Erythroblast (primary cell): Measurements from ENCODE around the gene MCM6.
A peak's percentile ranks its signal among the peaks of the same experiment; 100 is the strongest.
"Not testable (repeated sequence)": the region's sequence is repeated elsewhere in the genome, so short reads cannot be mapped to it uniquely, and the experiment has no call there.

Source experiments
- DNase-seq, 2 experiments: peaks; one replicate each; lab custom pipeline; 2025; lab: John Stamatoyannopoulos, UW
- GATA1 ChIP-seq: IDR thresholded peaks from 2 replicates; pipeline ENCODE4 v1.6.1; 2011; ENCODE audit warnings: low read depth, mild to moderate bottlenecking, control low read depth, low read length, moderate library complexity
- POLR2A ChIP-seq: IDR thresholded peaks from 2 replicates; pipeline ENCODE4 v1.6.1; 2011; ENCODE audit warnings: mild to moderate bottlenecking, low read length

The MCM6 gene

DNA sequence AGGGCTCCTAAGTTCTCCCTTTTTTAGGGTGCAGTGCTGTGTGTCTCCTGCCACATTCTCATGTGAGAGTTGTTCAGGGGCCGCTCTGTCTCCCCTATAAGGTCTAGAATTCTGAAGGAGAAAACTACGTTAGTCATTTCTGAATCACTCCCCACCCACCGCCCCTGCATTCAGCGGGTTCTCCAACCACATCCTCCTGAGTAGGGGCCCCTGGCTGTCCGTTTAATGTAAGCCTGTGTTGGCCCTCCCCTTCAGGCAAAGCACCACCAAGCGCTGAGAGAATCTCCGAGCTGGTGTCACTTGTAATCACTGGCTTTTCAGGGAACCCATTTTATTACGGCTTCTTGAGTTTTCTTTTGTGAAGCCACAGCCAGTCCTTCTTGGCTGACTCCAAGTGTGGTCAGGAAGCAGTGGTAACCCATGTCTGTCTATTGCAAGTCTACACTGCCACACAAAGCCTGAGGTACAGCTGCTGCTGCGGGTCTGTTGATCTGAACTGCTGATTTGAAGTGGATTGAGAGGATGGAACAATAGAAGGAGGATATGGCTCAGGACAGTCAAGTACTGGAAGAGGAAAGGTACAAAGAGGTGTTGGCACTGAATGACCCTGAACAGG, 56.1 kb downstream of the MCM6 start:
- TF ChIP-seq POLR2A, result no peak
- no peak for TF ChIP-seq GATA1
- DNase-seq, result no peak

DNA sequence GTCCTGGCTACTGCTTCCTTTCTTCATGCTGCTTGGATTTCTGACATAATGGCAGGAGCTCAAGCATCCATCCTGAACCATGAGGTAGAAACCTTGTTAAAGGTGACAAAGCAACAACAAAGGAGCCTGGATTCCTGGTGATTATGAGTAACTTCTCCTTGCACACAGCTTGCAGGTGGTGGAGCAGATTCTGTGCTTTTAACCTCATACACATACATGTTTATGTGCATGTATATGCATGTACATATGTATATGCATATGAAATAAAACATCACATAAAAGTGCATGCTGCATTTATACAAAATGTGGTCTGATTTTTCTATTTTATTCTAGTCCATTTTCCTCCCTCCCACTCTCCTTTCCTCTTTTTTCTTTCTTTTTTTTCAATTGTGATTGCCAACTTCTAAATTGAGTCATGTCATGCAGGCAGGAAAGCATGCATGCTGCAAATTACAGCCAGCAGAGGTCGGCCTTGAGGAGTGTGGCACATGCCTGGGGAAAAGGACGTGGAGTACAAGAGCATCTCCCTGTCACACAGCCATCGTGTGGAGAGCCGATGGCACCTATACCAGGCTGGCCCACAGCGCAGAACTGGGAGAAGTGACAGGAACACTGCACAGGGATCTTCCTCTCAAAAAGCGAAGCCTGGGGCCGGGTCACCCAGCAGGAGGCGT, 57.2 kb downstream of the MCM6 start:
- DNase-seq, result peak; percentile 7 to 10

DNA sequence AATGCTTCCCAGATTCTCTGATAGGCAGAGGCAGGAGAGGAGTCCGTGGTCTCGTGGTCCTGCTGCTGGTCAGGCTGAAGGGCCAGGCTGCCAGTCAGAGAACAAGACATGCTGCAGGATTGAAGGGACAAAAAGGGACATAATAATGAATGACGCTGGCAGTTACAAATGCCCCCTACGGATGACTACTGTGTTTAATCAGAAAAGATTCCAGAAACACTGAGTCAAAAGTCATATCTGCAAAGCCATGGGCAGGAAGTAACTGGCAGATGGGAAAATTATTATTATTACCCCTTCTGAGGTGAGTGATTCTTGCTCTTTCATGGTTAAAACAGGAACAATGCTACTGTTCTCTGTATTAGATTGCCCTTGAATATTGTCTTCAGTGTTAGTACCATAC, 58.3 kb downstream of the MCM6 start:
- TF ChIP-seq POLR2A (no peak), GATA1 (no peak)
- no peak for DNase-seq

More for the DNA sequence above, 57.2 kb downstream of the MCM6 start:
- TF ChIP-seq POLR2A (no peak), GATA1 (no peak)

DNA sequence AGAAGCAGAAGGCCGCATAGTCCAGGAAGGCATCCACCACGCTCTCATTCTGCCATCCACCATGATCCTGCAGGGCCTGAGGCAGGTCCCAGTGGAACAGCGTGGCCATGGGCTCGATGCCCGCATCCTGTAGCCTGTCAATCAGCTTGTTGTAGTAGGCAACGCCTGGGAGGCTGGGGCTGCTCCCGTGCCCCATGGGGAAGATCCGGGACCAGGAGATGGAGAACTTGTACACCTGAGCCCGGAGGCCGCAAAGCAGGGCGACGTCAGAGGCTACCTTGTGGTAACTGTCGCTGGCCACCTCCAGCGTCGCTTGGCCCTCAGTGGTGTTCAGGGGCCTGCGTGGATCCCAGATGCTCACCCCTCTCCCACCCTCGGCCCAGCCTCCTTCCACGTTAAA, 58.8 kb downstream of the MCM6 start:
- TF ChIP-seq POLR2A (no peak), GATA1 (no peak)
- DNase-seq, result no peak

DNA sequence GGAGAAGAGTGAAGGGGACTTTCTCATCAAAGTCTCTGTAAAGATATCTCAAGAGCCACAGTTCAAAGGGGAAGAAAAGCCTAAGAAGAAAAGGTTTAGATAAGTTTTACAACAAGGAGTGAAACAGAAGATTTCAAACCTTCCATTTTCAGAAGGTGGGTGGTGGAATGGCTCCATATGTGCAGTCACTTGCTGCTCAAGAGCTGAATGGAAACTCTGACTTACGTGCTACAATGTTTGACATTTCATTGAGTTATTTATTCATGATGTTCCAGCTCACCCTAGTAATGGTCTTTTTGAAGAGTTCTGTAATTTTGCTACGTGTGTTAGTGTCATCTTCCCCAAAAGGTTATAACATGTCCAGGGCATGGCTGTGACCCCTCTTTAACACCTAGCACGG, 61.0 kb downstream of the MCM6 start:
- no peak for TF ChIP-seq POLR2A
- TF ChIP-seq GATA1, result no peak
- DNase-seq, result no peak

DNA sequence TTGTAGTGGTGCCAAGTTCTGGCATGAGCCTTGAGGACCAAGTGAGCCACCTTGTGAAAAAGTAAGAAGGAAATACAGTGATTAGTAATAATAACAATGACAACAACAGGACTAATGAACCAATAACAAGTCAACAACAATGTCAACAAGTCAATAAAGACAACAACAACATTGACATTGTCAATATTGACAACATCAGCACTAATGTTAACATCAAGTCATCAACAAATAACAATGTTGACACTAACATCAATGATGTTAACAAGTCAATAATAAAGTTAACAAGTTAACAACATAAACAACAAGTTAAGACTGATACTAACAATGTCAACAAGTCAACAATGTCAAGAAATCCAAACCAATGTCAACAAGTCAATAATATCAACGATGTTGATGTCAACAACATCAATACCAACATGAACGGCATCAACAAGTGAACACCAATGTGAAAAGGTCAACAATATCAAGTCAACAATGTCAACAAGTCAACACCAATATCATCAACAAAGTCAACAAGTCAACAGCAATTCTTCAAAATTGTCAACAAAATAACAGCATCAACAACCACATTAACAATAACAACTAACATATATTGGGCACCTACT, 63.2 kb downstream of the MCM6 start:
- DNase-seq, result no peak
- no peak for TF ChIP-seq POLR2A
- TF ChIP-seq GATA1, result no peak

DNA sequence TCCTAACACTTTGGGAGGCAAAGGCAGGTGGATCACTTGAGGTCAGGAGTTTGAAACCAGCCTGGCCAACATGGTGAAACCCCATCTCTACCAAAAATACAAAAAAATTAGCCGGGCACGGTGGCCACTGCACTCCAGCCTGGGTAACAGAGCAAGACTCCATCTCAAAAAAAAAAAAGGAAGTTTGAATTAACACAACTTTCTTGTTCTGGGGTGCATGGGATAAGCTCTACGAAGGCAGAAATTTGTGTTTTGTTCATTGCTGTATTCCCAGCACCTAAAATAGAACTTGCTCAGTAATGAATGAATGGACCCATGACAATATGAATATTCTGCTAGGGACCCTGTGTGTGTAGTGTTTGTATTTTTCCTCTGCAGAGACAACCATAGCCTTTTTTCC, 68.4 kb downstream of the MCM6 start:
- not testable (repeated sequence) for DNase-seq

DNA sequence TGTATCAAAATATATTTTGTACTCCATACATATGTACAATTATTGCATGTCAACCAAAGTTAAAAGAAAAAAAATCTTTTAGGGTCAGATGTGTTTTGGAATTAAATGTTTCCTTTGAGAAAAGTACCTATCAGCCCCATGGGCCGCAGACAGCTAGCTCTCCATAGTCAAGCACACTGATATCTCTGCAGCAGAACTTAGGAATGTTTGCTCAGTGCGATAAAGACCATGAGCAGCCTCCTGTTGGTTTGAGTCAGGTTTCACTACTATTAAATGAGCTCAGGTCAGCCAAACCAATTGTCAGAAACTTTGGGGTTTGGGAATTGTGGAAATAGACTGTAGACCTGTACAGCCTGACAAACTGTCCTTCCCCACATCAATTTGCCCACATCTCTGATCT, 73.0 kb downstream of the MCM6 start:
- DNase-seq, result no peak
- TF ChIP-seq POLR2A (no peak), GATA1 (no peak)

DNA sequence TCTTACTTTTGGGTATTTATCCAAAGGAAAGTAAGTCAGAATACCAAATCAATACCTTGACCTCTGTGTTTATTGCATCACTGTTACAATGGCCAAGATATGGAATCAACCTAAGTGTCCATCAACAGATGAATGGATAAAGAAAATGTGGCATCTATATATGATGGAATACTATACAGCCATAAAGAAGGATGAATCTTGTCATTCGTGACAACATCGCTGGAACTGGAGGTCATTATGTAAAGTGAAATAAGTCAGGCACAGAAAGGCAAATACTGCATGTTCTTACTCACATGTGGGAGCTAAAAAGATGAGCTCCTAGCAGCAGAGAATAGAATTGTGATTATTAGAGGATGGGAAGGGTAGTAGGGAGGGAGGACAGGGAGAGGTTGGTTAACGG, 73.9 kb downstream of the MCM6 start:
- no peak for TF ChIP-seq GATA1
- no peak for TF ChIP-seq POLR2A
- DNase-seq, result no peak

DNA sequence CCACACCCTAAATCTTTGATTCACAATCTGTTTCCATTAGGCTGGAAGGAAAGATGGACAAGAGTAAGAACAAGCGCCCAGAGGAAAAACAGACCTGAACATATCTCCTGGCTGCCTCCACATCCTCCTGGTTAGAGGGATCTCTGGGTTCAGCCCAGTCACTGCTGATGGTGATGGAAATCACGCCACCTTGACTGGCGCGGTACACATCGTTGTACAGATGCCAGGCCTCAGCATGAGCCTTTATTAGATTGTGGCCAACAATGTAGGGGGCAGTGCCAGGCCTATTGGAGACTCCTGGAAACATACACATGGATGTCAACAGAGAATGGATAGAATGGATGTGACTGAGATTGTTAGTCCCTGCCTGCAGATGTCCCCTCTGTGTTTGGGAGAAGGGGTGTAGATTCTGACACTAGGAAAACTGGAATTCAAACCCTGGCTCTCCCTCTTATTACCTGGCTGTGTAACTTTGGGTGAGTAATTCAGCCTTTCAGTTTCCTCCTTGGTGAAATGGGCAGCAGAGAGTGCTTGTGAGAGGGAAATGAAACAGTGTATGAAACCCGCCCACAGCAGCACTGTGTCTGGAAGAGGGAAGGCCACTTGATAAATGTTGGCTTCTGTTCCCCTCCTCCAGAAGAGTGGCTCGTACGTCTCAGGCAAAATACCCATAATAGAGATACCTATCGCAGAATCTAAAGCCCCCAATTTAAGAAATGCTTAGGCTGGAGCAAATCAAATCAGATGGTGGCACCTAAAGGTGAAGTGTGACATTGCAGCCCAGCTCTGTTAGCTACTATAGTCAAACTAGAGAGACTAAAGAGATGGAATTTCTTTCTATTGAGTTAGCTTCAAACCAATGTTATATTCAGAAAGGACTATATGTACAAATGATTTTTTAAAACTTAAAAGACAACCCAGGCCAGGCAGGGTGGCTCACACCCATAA, 75.5 kb downstream of the MCM6 start:
- no peak for TF ChIP-seq POLR2A
- TF ChIP-seq GATA1, result no peak
- DNase-seq, result no peak

DNA sequence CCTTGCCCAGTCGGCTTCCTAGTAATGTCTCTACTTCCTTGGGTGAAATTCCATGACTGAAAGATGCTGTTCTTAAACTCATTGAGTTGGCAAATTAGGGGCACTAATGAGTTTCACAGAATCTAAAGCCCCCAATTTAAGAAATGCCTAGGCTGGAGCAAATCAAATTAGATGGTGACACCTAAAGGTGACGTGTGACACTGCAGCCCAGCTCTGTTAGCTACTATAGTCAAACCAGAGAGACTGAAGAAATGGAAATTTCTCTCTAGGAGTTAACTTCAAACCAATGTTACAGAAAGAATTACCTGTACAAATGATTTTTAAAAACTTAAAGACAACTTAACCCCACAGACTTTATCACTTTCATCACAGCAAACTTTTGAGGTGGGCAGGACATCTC, 76.5 kb downstream of the MCM6 start:
- TF ChIP-seq GATA1 (no peak), POLR2A (no peak)
- DNase-seq, result no peak

DNA sequence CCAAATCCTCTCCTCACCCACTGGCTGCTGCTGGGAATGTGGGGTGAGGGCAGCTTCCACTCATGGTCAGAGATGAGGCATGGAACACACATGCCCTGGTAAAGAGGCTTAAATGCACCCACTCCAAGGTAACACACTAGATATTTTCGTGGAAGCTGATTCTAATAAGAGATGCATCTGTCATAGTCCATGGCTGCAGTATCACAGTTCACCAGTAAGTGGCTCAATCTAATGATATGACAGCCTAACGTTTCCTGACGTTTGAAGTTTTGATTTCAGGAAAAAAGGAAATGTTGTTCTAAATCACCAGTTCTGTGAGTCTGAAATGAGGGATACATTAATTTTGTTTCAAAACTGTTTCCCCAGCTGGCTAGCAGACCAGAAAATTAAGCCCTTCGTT, 77.5 kb downstream of the MCM6 start:
- no peak for DNase-seq
- TF ChIP-seq GATA1, result no peak
- no peak for TF ChIP-seq POLR2A

DNA sequence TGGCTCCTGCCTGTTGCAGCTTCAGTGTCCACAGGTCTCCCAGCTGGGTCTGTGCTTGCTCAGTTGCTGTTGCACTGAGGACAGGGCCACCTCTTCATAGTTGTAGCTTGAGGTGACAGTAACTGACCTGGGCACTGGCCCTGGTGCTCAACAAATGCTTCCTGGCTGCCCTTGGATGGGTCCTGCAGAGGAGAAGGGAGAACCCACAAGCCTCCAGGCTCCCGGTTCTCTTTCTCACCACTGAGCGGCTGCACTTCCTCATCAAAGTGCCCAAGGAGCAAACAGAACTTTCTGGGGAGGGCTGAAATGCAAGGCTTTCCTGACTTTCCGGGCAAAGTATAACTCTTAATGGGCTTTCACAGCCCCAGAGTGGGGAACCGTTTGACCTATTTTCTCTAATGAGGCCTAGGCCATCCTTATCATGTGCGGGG, 78.0 kb downstream of the MCM6 start:
- TF ChIP-seq GATA1 (no peak), POLR2A (no peak)
- DNase-seq, result no peak

DNA sequence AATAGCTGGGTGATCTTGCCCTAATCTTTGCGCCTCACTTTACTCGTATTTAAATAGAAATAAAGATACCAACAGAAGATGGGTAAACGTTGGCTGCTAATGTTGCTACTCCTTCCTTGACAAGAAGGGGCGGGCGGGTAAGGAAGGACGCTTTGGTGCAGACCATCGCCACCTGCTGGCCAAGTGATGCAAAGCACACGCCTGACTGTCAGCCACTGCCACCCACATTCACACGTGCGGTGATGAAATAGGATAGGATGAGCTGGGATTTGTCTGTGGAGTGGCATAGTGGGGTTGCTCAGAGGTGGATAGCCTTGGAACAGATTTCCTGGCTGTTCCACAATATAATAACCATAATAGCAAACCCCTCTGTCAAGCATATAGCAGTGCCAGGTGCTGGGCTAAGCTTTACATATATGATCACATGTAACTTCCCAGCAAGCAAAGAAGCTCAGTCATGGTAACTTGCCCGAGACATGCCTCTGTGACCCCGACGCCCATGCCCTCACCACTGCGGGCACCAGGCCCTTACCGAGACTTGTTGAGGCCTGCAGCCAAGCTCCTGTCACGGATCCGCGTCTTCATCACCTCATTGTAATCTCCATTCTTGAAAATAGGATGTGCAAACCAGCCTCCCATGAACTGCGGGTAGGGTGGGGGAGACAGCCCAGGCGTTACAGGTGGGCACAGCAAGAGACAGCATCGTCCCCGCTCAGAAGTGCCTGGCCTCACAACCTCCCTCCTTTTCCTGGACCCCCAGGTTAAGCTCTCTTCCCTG, 78.6 kb downstream of the MCM6 start:
- peak; percentile 74 to 82 for DNase-seq
- no peak for TF ChIP-seq GATA1
- TF ChIP-seq POLR2A, result no peak

DNA sequence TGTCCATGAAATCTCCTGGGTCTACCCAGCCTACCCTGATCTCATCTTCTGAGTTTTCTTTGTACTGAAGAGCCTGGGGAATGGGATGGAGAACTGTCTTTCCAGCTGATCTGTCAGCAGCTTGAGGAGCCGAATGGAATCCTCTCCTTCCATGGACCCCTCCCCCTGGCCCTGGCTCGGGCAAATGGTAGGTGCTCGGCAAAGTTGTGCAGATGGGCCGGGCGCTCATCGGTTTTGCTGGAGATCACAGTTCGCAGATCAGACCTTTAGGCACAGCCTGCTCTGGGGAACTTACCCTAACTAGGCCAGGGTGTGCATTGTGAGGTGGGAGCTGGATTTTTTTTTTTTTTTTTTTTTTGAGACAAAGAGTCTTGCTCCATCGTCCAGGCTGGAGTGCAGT, 79.6 kb downstream of the MCM6 start:
- no peak for TF ChIP-seq POLR2A
- no peak for TF ChIP-seq GATA1
- DNase-seq, result no peak

DNA sequence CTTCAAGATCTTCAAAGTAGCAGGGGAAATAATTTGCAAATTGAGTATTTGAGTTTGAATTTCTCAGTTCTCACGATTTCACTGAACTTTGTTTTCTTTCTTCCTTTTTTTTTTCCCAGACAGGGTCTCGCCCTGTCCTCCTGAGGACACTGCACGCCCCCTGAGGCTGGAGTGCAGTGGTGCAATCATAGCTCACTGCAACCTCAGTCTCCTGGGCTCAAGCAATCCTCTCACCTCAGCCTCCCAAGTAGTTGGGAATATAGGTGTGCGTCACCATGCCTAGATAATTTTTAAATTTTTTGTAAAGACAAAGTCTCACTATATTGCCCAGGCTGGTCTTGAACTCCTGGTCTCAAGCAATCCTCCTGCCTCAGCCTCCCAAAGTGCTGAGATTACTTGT, 80.6 kb downstream of the MCM6 start:
- DNase-seq, result not testable (repeated sequence)
